ENCODE results near the gene SBK3.
"Not testable (repeated sequence)": the region's sequence is repeated elsewhere in the genome, so short reads cannot be mapped to it uniquely, and the experiment has no call there.

Gene SBK3

DNA sequence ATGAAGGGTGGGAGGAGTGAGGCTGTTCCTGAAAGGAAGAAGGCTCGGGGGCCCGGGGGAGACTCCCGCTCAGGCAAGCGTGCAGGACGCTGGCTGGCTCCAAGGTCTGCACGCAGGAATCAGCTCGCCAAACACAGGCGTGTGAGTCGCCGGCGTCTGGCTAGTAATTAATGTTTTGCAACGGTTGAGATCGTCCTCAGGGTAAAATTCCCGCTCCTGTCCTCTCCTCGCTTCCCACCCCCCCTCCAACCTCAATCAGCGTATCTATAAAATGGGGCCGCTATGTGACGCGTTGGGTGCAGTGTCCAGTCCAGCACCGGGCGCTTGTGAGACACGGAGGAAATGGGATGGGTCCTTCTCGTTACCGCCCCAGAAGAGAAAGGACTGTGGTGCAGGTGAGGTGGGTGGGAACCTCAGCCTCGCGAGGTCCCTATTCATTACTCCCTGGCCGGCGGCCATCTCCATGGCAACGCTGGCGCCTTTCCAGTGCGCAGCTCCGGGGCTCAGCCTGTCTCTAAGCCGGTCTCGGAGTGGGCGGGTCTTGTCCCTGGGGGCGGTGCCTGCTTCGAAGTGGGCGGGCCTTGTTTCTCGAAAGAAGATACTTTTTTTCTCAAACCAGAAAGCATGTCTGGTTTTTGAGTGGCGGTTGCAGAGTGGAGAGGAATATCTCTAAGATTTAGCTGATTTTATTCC is 41.8 kb upstream of the SBK3 start:
- TF ChIP-seq, protein P1, sequence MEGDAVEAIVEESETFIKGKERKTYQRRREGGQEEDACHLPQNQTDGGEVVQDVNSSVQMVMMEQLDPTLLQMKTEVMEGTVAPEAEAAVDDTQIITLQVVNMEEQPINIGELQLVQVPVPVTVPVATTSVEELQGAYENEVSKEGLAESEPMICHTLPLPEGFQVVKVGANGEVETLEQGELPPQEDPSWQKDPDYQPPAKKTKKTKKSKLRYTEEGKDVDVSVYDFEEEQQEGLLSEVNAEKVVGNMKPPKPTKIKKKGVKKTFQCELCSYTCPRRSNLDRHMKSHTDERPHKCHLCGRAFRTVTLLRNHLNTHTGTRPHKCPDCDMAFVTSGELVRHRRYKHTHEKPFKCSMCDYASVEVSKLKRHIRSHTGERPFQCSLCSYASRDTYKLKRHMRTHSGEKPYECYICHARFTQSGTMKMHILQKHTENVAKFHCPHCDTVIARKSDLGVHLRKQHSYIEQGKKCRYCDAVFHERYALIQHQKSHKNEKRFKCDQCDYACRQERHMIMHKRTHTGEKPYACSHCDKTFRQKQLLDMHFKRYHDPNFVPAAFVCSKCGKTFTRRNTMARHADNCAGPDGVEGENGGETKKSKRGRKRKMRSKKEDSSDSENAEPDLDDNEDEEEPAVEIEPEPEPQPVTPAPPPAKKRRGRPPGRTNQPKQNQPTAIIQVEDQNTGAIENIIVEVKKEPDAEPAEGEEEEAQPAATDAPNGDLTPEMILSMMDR (IDR thresholded peaks at IDR 0.05; ENCODE audit: extremely low read depth, missing control alignments): no peak

DNA sequence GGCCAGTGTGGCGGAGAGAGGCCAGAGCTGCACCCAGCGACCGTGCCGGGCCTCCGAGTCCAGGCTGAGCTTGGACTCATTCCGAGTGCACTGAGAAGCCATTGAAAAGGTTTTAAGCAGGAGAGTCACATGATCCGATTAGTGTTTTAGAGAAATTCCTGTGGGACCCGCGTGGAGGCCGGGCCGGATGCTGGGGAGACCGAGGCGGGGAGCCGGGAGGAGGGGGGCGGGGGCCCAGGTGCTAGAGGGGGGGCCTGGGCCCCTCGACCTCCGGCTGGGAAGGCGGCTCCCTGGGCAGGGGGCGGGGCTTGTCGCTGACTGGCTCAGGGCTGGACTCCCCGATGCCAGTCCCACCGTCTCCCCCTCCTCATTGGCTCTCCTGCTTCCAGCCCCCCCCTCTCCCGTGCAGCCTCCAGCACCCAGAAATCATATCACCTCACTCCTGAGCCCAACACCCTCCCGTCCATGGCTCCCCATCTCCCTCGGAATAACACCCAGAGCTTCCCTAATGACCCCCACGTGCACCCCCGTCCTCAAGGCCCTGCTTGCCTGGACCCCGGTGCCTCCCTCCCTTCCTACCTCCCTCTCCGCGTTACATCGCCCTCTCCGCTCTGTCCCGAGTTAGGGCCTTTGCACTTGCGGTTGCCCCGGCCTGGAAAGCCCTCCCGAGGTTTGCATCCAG is 40.5 kb upstream of the SBK3 start:
- TF ChIP-seq, protein P1 (IDR thresholded peaks at IDR 0.05; ENCODE audit: extremely low read depth, missing control alignments): no peak
- peak; percentile 59 for DNase-seq (ENCODE audit: low spot score)

More for the DNA sequence above, 41.8 kb upstream of the SBK3 start:
- DNase-seq (ENCODE audit: low spot score): peak; percentile 97

DNA sequence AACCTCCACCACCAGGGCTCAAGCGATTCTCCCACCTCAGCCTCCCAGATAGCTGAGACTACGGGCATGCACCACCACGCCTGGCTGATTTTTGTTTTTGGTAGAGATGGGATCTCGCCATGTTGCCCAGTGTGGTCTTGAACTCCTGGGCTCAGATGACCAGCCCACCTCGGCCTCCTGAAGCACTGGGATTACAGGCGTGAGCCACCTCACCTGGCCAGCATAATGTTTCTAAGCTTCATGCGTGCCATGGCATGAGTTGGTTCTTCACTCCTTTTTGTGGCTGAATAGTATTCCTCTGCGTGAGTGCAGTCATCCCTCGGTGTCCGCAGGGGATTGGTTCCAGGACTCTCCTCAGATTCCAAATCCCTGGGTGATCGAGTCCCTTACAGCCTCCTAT is 39.5 kb upstream of the SBK3 start:
- no peak for DNase-seq (ENCODE audit: low spot score)
- TF ChIP-seq, protein P1 (IDR thresholded peaks at IDR 0.05; ENCODE audit: extremely low read depth, missing control alignments): no peak

DNA sequence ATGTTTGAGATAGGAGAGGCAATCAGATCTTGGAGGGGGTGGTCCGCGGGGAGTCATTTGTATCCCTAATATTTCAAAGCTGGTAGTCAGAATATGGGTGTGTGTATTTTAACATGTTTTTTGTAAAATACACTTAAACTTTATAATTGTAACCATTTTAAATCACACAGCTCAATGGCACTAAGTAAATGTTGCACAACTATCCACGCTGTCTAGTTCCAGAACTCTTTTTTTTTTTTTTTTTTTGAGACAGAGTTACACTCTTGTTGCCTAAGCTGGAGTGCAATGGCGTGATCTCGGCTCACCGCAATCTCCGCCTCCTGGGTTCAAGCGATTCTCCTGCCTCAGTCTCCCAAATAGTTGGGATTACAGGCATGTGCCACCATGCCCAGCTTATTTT is 38.6 kb upstream of the SBK3 start:
- not testable (repeated sequence) for DNase-seq (ENCODE audit: low spot score)

DNA sequence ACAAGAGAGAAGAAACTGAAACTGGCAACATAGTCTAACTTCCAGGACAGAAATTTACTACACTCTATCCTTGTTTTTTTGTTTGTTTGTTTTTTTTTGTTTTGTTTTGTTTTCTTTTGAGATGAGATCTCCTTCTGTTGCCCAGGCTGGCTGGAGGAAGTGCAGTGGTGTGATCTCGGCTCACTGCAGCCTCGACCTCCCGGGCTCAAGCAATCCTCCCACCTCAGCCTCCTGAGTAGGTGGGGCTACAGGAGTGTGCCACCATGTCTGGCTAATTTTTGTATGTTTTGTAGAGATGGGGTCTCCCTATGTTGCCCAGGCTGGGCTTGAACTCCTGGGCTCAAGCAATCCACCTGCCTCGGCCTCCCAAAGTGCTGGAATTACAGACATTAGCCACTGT is 36.9 kb upstream of the SBK3 start:
- not testable (repeated sequence) for DNase-seq (ENCODE audit: low spot score)

DNA sequence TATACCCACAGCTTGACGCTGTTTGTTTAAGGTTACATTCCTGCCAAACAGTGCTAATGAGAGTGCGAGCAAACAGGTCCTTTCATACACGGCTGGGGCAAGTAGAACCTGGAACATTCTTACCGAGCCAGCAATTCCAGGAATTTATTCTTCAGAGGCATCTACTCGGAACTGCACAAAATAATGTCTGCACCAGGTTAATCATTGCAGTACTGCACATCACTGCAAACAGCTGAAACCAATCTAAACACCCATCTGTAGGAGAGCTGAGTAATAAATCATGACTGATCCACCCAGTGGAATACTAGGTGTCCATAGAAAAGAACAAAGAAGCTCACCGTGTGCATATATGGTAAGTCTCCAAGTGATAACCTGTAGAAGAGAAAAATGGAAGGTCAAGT is 36.5 kb upstream of the SBK3 start:
- DNase-seq (ENCODE audit: low spot score): no peak
- TF ChIP-seq, protein P1 (IDR thresholded peaks at IDR 0.05; ENCODE audit: extremely low read depth, missing control alignments): no peak

DNA sequence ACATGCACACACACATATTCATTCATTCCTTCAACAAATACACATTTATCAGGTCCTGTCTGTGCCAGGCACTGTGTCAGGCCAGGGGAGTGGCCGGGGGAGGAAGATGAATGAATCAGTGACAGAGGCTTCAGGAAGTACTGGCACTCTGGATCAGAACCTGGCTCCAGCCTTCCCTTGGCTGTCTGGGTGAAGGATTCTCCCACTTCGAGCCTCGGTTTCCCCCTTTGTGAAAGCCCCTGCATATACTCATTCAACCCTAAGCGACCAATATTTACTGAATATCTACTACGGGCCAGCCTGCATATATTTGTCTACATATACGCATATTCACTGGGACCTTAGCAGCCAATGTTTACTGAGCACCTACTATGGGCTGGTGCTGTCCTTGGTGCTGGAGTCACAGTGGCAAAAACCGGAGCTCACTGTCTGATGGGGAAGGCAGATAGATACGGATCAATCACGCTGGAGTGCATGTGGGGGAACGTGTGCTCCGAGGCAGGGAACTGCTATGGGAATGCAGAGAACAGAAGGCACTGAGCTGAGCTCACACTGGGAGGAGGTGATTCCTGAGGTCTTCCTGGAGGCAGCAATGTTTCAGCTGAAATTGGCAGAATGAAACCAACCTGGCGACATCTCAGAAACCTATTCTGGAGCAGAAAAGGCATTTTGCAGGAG is 35.9 kb upstream of the SBK3 start:
- TF ChIP-seq, protein P1 (IDR thresholded peaks at IDR 0.05; ENCODE audit: extremely low read depth, missing control alignments): no peak
- no peak for DNase-seq (ENCODE audit: low spot score)

DNA sequence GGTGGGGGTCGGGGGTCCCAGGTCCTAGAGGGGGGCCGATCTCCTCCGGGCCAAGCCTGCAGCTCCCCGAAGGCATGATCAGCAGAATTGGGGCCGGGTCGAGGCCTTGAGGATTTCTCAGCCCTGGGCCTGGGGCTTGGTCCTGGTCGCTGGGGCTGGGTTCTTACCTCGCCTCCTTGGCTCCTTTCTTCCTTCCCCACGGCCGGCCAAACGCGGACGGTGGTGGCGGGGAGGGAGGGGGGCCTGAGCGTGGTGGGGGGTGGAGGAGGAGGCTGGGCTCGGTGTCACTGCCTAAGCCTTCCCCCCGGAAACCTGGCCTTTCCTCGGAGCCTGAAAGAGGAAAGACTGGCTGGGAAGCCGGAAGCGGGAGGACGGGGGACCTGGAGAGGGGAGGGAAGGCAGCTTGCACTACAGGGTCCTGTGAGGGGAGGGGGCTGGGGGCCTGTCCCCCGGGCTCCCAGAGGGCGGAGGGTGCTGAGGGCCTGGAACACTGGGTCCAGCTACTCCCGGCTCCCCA is 35.3 kb upstream of the SBK3 start, which contains the start of gene ZNF579:
Gene ZNF579, minus strand, starts transcription at position 221 of the 517 bp plus-strand sequence. CDS start 1,209 bp downstream, outside the sequence.
- TF ChIP-seq, protein P1 (IDR thresholded peaks at IDR 0.05; ENCODE audit: extremely low read depth, missing control alignments): no peak
- peak; percentile 92 for DNase-seq (ENCODE audit: low spot score)
